ENCODE measurements around the gene CIAPIN1.

CIAPIN1 gene

DNA sequence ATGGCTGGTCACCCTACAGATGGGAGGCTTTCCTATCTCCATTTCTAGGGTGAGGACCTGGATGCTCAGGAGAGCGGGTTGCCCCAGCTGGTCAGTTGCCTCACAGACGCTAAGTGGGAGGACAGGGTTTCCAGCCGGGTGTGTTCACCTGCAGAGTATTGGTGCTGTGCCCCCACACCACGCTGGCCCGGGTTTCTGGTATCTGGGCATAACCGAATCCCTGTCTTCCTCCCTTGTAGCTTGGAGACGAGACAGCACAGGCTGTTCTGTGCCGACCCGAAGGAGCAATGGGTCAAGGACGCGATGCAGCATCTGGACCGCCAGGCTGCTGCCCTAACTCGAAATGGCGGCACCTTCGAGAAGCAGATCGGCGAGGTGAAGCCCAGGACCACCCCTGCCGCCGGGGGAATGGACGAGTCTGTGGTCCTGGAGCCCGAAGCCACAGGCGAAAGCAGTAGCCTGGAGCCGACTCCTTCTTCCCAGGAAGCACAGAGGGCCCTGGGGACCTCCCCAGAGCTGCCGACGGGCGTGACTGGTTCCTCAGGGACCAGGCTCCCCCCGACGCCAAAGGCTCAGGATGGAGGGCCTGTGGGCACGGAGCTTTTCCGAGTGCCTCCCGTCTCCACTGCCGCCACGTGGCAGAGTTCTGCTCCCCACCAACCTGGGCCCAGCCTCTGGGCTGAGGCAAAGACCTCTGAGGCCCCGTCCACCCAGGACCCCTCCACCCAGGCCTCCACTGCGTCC is 65.2 kb downstream of the CIAPIN1 start:
- H3K36me3 ChIP-seq (ENCODE audit: insufficient read depth, low read length) = no peaks in the 10 kb centered on the region
- H3K9me3 ChIP-seq (ENCODE audit: control insufficient read depth, insufficient read depth, low read length) = no peaks in the 10 kb centered on the region
- no peak overlapping the region for H3K9ac ChIP-seq (ENCODE audit: low read depth, low read length)
- H3K4me1 ChIP-seq (ENCODE audit: insufficient read depth, low read length) = peaks cover 37% of the 10 kb centered on the region

DNA sequence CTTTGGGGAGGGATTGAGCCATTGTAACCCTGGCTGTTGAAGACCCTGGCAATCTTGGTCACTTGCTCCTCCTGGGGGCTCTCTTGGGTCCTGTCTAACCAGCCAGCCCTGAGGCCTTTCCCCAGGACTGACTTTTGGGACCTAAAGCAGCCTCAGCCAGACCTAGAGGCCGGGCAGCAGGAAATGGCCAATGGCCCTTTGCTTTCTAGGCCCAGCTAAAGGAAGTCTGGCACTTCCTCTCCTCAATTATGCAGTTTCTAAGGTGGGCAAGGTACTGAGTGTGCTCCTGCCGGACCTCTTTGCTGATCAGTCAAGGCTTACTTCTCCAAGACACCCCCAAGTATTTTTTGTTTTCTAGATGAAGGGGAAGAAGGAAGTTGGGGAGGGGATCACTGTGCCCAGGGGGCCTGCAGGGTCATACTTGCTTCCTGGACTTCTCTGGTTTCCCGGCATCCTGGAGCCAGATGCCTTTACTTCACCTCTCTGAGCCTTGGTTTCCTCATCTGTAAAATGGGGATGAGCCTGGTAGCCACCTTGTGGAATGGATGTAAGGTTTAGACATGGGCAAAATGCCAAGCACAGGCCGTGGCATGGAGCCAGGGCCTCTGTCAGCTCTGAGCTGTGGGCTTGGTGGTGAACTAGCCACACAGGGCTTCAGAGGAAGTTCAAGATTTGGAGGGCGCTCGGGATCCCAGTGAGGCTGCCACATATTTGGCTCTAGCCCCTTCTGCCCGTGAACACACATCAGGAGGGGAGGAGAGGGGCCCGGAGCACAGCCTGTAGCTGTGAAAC is 66.3 kb downstream of the CIAPIN1 start:
- H3K9ac ChIP-seq (ENCODE audit: low read depth, low read length) = no peak overlapping the region
- H3K36me3 ChIP-seq (ENCODE audit: insufficient read depth, low read length) = no peaks in the 10 kb centered on the region
- peaks cover 37% of the 10 kb centered on the region for H3K4me1 ChIP-seq (ENCODE audit: insufficient read depth, low read length)
- H3K9me3 ChIP-seq (ENCODE audit: control insufficient read depth, insufficient read depth, low read length) = no peaks in the 10 kb centered on the region

DNA sequence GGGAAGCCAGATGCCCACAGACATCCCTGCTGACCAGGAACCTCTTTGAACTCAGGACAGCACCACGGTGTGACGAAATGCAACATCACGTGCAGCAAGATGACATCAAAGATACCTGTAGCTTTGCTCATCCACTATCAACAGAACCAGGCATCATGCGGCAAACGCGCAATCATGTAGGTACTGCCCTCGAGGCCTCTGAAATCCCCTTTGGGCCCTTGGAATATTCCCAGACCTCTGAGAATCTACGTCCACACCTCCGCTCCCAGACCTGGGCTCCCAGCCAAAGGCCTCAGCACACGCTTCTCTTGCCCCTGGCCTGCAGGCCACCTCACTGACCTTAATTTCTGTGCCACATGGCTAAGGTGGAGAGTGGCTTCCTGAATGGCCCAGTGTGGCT is 67.6 kb downstream of the CIAPIN1 start:
- H3K36me3 ChIP-seq (ENCODE audit: insufficient read depth, low read length) = no peaks in the 10 kb centered on the region
- H3K4me1 ChIP-seq (ENCODE audit: insufficient read depth, low read length) = peaks cover 36% of the 10 kb centered on the region
- no peaks in the 10 kb centered on the region for H3K9me3 ChIP-seq (ENCODE audit: control insufficient read depth, insufficient read depth, low read length)
- no peak overlapping the region for H3K9ac ChIP-seq (ENCODE audit: low read depth, low read length)

Measured in ES-I3 (cell line).